ENCODE data around the gene AP2A2. TPM values are rescaled to one million over a fixed set of nuclear protein-coding genes. Genes with fewer than 3 reads are reported as not detected.

Gene AP2A2
- total RNA-seq, 1 donor from 2014 or later, result 91.4 TPM

DNA sequence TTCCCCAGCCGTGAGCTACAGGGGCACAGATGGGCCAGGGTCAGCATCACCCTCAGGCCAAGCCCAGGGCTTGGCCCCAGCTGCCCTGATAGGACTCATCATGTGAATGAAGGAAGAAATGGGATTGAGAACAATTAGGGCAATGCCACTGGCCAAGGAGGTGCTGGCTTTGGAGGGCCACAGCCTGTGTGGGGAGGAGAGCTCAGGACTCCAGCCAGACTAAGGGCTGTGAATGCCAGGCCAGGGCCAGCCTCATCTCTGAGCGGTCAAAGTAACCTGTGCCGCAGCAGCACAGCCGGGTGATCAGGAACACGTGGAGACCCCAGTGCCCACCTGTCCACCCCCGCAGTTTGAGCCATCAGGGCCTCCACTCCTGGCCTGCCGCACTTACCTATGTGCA is 25.1 kb upstream of the AP2A2 start:
- H3K4me3 ChIP-seq (ENCODE audit: low read depth, low read length), result no peak overlapping the region
- H3K36me3 ChIP-seq (ENCODE audit: control insufficient read depth, insufficient read depth, low read length), result peaks cover 5% of the 10 kb centered on the region
- no peaks in the 10 kb centered on the region for H3K27me3 ChIP-seq (ENCODE audit: control insufficient read depth, insufficient read depth, low read length)
- no peak for TF ChIP-seq CTCF (IDR thresholded peaks at IDR 0.05; ENCODE audit: insufficient read depth, low read length, poor library complexity, severe bottlenecking)
- no peak for DNase-seq (ENCODE audit: low read depth)

DNA sequence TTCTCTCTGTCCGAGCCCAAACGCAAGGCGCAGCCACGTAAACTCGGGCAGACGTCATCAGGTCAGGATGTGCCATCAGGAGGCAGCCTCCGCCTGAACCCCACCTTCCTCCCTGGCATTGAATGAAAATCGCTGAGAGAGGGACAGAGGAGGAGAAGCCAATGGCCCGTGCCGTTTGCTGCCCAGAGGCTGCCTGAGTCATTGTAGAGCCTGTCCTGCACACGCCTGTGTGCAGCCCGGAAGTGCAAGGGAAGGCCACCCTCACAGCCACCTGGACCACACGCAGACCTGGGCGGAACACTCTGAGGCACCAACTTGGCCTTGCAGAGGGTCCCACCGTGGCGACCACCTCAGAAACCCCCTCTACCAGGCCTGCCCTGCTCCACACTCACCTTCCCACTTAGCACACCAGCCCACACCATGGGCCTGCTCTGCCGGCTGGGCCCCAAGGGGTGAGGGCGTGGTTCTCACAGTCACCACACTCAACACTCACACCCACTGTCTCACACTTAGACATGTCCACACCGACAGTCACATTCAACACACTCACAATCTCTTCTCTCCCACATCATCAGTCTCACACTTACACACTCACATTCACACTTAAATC is 24.1 kb upstream of the AP2A2 start:
- TF ChIP-seq CTCF (IDR thresholded peaks at IDR 0.05; ENCODE audit: insufficient read depth, low read length, poor library complexity, severe bottlenecking), result no peak
- no peak for DNase-seq (ENCODE audit: low read depth)
- Histone ChIP-seq H3K4me3 (ENCODE audit: low read depth, low read length) (no peak overlapping the region), H3K27me3 (ENCODE audit: control insufficient read depth, insufficient read depth, low read length) (no peaks in the 10 kb centered on the region), H3K36me3 (ENCODE audit: control insufficient read depth, insufficient read depth, low read length) (peaks cover 5% of the 10 kb centered on the region)

- no peak for DNase-seq (ENCODE audit: low read depth)
- no peaks in the 10 kb centered on the region for H3K27me3 ChIP-seq (ENCODE audit: control insufficient read depth, insufficient read depth, low read length)
- no peak for TF ChIP-seq CTCF (IDR thresholded peaks at IDR 0.05; ENCODE audit: insufficient read depth, low read length, poor library complexity, severe bottlenecking)
- H3K36me3 ChIP-seq (ENCODE audit: control insufficient read depth, insufficient read depth, low read length), result peaks cover 2% of the 10 kb centered on the region
- H3K4me3 ChIP-seq (ENCODE audit: low read depth, low read length), result no peak overlapping the region
These were observed 21.3 kb upstream of the AP2A2 start for GRCh38 chr11:904380-904779.

DNA sequence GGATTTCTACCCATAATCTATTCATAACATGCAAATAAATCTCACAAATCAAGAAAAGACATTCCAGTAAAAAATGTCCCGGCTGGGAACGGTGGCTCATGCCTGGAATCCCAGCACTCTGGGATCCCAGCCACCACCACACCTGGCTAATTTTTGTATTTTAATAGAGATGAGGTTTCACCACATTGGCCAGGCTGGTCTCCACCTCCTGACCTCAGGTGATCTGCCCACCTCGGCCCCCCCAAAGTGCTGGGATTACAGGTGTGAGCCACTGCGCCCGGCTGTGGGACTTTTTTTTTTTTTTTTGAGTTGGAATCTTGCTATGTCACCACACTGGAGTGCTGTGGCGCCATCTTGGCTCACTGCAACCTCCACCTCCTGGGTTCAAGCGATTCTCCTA is 19.7 kb upstream of the AP2A2 start:
- Histone ChIP-seq H3K27me3 (ENCODE audit: control insufficient read depth, insufficient read depth, low read length) (no peaks in the 10 kb centered on the region), H3K36me3 (ENCODE audit: control insufficient read depth, insufficient read depth, low read length) (peaks cover 2% of the 10 kb centered on the region), H3K4me3 (ENCODE audit: low read depth, low read length) (no peak overlapping the region)
- no peak for TF ChIP-seq CTCF (IDR thresholded peaks at IDR 0.05; ENCODE audit: insufficient read depth, low read length, poor library complexity, severe bottlenecking)
- no peak for DNase-seq (ENCODE audit: low read depth)

GRCh38 chr11:907668-908067 is 18.0 kb upstream of the AP2A2 start:
- Histone ChIP-seq H3K27me3 (ENCODE audit: control insufficient read depth, insufficient read depth, low read length) (no peaks in the 10 kb centered on the region), H3K4me3 (ENCODE audit: low read depth, low read length) (no peak overlapping the region), H3K36me3 (ENCODE audit: control insufficient read depth, insufficient read depth, low read length) (peaks cover 1% of the 10 kb centered on the region)
- TF ChIP-seq CTCF (IDR thresholded peaks at IDR 0.05; ENCODE audit: insufficient read depth, low read length, poor library complexity, severe bottlenecking), result no peak
- DNase-seq (ENCODE audit: low read depth), result no peak

GRCh38 chr11:908273-908672 is 17.4 kb upstream of the AP2A2 start:
- Histone ChIP-seq H3K4me3 (ENCODE audit: low read depth, low read length) (no peak overlapping the region), H3K27me3 (ENCODE audit: control insufficient read depth, insufficient read depth, low read length) (no peaks in the 10 kb centered on the region), H3K36me3 (ENCODE audit: control insufficient read depth, insufficient read depth, low read length) (peaks cover 1% of the 10 kb centered on the region)
- no peak for TF ChIP-seq CTCF (IDR thresholded peaks at IDR 0.05; ENCODE audit: insufficient read depth, low read length, poor library complexity, severe bottlenecking)
- DNase-seq (ENCODE audit: low read depth), result no peak
